Peyer's patch (tissue), 4 donors: ENCODE measurements around the gene CRTC1.

ENCODE experiments used
- POLR2A ChIP-seq, 2 donors: fragments of 450-650 bp; IDR thresholded peaks; one replicate each; pipeline ENCODE4 v1.5.1; 2017; ENCODE audit warnings: antibody characterized with exemption in 2 of 2, mild to moderate bottlenecking in 2 of 2, moderate library complexity in 2 of 2
- TF ChIP-seq, protein P1 (sequence below), 6 experiments: fragments of 450-650 bp in 4 of 6; fragments of 200-600 bp in 2 of 6; sonication (generic) in 1 of 6; IDR thresholded peaks; one replicate each; pipeline ENCODE4 v1.5.1; 2017 to 2019; ENCODE audit warnings: antibody characterized with exemption in 6 of 6, mild to moderate bottlenecking in 3 of 6, moderate library complexity in 1 of 6

DNA sequence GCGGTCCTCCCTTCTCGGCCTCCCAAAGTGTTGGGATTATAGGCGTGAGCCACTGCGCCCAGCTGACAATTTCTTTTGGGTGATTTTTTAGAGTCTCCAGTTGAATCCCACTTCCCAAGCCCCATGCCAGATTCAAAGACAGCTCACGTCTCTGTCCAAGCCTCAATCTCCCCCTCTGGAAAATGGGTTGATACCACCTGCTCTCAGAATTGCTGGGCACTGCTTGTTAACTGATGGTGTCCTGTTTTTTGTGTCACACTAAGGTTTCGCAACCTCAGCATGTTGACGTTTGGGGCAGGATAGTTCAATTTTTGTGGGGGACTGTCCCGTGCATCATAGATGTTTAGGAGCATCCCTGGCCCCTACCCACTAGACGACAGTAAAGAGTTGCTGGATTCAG lies 134.1 kb downstream of the CRTC1 start:
- TF ChIP-seq, protein P1, sequence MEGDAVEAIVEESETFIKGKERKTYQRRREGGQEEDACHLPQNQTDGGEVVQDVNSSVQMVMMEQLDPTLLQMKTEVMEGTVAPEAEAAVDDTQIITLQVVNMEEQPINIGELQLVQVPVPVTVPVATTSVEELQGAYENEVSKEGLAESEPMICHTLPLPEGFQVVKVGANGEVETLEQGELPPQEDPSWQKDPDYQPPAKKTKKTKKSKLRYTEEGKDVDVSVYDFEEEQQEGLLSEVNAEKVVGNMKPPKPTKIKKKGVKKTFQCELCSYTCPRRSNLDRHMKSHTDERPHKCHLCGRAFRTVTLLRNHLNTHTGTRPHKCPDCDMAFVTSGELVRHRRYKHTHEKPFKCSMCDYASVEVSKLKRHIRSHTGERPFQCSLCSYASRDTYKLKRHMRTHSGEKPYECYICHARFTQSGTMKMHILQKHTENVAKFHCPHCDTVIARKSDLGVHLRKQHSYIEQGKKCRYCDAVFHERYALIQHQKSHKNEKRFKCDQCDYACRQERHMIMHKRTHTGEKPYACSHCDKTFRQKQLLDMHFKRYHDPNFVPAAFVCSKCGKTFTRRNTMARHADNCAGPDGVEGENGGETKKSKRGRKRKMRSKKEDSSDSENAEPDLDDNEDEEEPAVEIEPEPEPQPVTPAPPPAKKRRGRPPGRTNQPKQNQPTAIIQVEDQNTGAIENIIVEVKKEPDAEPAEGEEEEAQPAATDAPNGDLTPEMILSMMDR (IDR thresholded peaks at IDR 0.05): no peak
- TF ChIP-seq POLR2A (IDR thresholded peaks at IDR 0.05): no peak
